DOHH2 (cell line): ENCODE measurements around the gene SORL1-AS1.

Source experiments
- H3F3A ChIP-seq: fragments of 200-600 bp; sonication (generic), shearing (Covaris generic); 2 replicates; pipeline ENCODE4 v1.6.0; 2016; ENCODE audit warnings: antibody characterized with exemption, mild to moderate bottlenecking; ENCODE audit not compliant: control insufficient read depth, insufficient read depth
- H3K27ac ChIP-seq: fragments of 200-600 bp; sonication (generic); 2 replicates; pipeline ENCODE4 v1.5.1; 2014; ENCODE audit warnings: low read depth, mild to moderate bottlenecking, low read length, moderate library complexity
- H3K27me3 ChIP-seq: fragments of 200-600 bp; sonication (generic); 2 replicates; pipeline ENCODE4 v1.6.1; 2014; ENCODE audit warnings: mild to moderate bottlenecking, low read length, mixed read lengths; ENCODE audit not compliant: control insufficient read depth
- H3K36me3 ChIP-seq: fragments of 200-600 bp; sonication (generic); 2 replicates; pipeline ENCODE4 v1.6.1; 2014; ENCODE audit warnings: mild to moderate bottlenecking, low read length, moderate library complexity, mixed read lengths; ENCODE audit not compliant: control insufficient read depth
- H3K4me1 ChIP-seq: fragments of 200-600 bp; sonication (generic); 2 replicates; pipeline ENCODE4 v1.6.1; 2014; ENCODE audit warnings: mild to moderate bottlenecking, low read length, mixed read lengths; ENCODE audit not compliant: control insufficient read depth
- H3K4me2 ChIP-seq: fragments of 200-600 bp; sonication (generic); 2 replicates; pipeline ENCODE4 v1.6.0; 2014; ENCODE audit warnings: mild to moderate bottlenecking, low read length, moderate library complexity
- H3K4me3 ChIP-seq: fragments of 200-600 bp; sonication (generic); 2 replicates; pipeline ENCODE4 v1.5.1; 2014; ENCODE audit warnings: mild to moderate bottlenecking, low read length, mixed read lengths
- H3K79me2 ChIP-seq: fragments of 200-600 bp; sonication (generic); 2 replicates; pipeline ENCODE4 v1.6.1; 2014; ENCODE audit warnings: mild to moderate bottlenecking, low read length, mixed read lengths; ENCODE audit not compliant: control insufficient read depth
- H3K9me2 ChIP-seq: fragments of 200-600 bp; sonication (generic); replicated peaks from 2 replicates; pipeline ENCODE4 v1.6.1; 2014; ENCODE audit warnings: mild to moderate bottlenecking, low read length, mixed read lengths; ENCODE audit not compliant: control insufficient read depth
- H3K9me3 ChIP-seq: fragments of 200-600 bp; sonication (generic); 2 replicates; pipeline ENCODE4 v1.6.1; 2014; ENCODE audit warnings: antibody characterized with exemption, low read length, mixed read lengths; ENCODE audit not compliant: control insufficient read depth, insufficient read depth
- H4K20me1 ChIP-seq: fragments of 200-600 bp; sonication (generic); 2 replicates; pipeline ENCODE4 v1.6.0; 2014; ENCODE audit warnings: low read depth, mild to moderate bottlenecking, antibody characterized with exemption, low read length, moderate library complexity; ENCODE audit not compliant: control insufficient read depth, insufficient read depth
- CTCF ChIP-seq: fragments of 200-600 bp; sonication (generic); IDR thresholded peaks from one replicate; pipeline ENCODE4 v1.5.1; 2014; ENCODE audit warnings: antibody characterized with exemption, mild to moderate bottlenecking, low read depth, low read length; ENCODE audit not compliant: poor library complexity, severe bottlenecking
- EZH2phosphoT487 ChIP-seq: fragments of 200-600 bp; sonication (generic); IDR thresholded peaks from 2 replicates; pipeline ENCODE4 v1.6.1; 2017; ENCODE audit warnings: borderline replicate concordance, mild to moderate bottlenecking, antibody characterized with exemption, low read length, moderate library complexity, mixed read lengths

Gene SORL1-AS1

GRCh38 chr11:121435551-121436511 lies 16.9 kb downstream of the SORL1-AS1 start:
- Histone ChIP-seq H3F3A (peaks cover 27% of the 10 kb centered on the region), H3K9me3 (no peaks in the 10 kb centered on the region), H3K4me2 (peak overlapping the region; percentile 46), H3K27ac (peak overlapping the region; percentile 31), H4K20me1 (no peaks in the 10 kb centered on the region), H3K79me2 (no peaks in the 10 kb centered on the region), H3K4me1 (peaks cover 75% of the 10 kb centered on the region), H3K9me2 (no peaks in the 10 kb centered on the region), H3K27me3 (no peaks in the 10 kb centered on the region), H3K4me3 (0 out of 2 replicates have a peak overlapping the region, but pooled peaks have one; percentile 1), H3K36me3 (peaks cover 11% of the 10 kb centered on the region)
- TF ChIP-seq CTCF (no peak), EZH2phosphoT487 (no peak)

- no peaks in the 10 kb centered on the region for H3K9me2 ChIP-seq
- peak overlapping the region; percentile 31 for H3K27ac ChIP-seq
- H4K20me1 ChIP-seq = no peaks in the 10 kb centered on the region
- peak overlapping the region; percentile 46 for H3K4me2 ChIP-seq
- H3F3A ChIP-seq = peaks cover 31% of the 10 kb centered on the region
- peaks cover 12% of the 10 kb centered on the region for H3K36me3 ChIP-seq
- no peaks in the 10 kb centered on the region for H3K9me3 ChIP-seq
- no peaks in the 10 kb centered on the region for H3K79me2 ChIP-seq
- no peak for TF ChIP-seq CTCF
- no peak for TF ChIP-seq EZH2phosphoT487
- peak overlapping the region; percentile 1; the same call in 1 of the 2 replicates for H3K4me3 ChIP-seq
- no peaks in the 10 kb centered on the region for H3K27me3 ChIP-seq
- H3K4me1 ChIP-seq = peaks cover 82% of the 10 kb centered on the region
Measured at GRCh38 chr11:121435132-121435531, 17.6 kb downstream of the SORL1-AS1 start.

GRCh38 chr11:121431820-121432526 lies 20.8 kb downstream of the SORL1-AS1 start:
- Histone ChIP-seq H4K20me1 (no peaks in the 10 kb centered on the region), H3K27me3 (no peaks in the 10 kb centered on the region), H3K9me2 (no peaks in the 10 kb centered on the region), H3K36me3 (peaks cover 34% of the 10 kb centered on the region), H3K27ac (peak overlapping the region; percentile 100), H3K4me1 (peaks cover 98% of the 10 kb centered on the region), H3K9me3 (no peaks in the 10 kb centered on the region), H3K79me2 (no peaks in the 10 kb centered on the region), H3F3A (peaks cover 49% of the 10 kb centered on the region), H3K4me2 (peak overlapping the region; percentile 91), H3K4me3 (peak overlapping the region; percentile 43)
- TF ChIP-seq CTCF (no peak), EZH2phosphoT487 (no peak)
